ENCODE data around the gene AQP1. TPM values are rescaled to one million over a fixed set of nuclear protein-coding genes. Genes with fewer than 3 reads are reported as not detected.

The AQP1 gene
- total and polyA plus RNA-seq, 2 of the 8 experiments (the other 6 are each of a cell fraction or from before 2014, with no cell fraction given) = 0.18 to 0.19 TPM

GRCh38 chr7:30965372-30965771 lies 53.7 kb downstream of the AQP1 start (continued):
- no peak for TF ChIP-seq MAFK (IDR thresholded peaks at IDR 0.05; ENCODE audit: low read depth, low read length)
- no peak for TF ChIP-seq RAD21 (IDR thresholded peaks at IDR 0.05 in 1 of 2, conservative IDR thresholded peaks at IDR 0.05 in 1 of 2; ENCODE audit: low read depth in 2 of 2, low read length in 2 of 2)
- TF ChIP-seq TCF12 (IDR thresholded peaks at IDR 0.05; ENCODE audit: low read depth, low read length) = no peak
- TF ChIP-seq EZH2 (IDR thresholded peaks at IDR 0.05; ENCODE audit: low read depth, low read length, severe bottlenecking) = no peak
- TF ChIP-seq POU5F1 (IDR thresholded peaks at IDR 0.05; ENCODE audit: low read depth, low read length) = no peak
- no peak for TF ChIP-seq E2F6 (IDR thresholded peaks at IDR 0.05)
